Fibroblast of upper back skin (primary cell): ENCODE results near the gene PPP5C.
"Not testable (repeated sequence)": the region's sequence is repeated elsewhere in the genome, so short reads cannot be mapped to it uniquely, and the experiment has no call there.

Experiments used
- DNase-seq: peaks from one replicate; pipeline ENCODE4 v3.0.0-alpha.2; 2013

Gene PPP5C

DNA sequence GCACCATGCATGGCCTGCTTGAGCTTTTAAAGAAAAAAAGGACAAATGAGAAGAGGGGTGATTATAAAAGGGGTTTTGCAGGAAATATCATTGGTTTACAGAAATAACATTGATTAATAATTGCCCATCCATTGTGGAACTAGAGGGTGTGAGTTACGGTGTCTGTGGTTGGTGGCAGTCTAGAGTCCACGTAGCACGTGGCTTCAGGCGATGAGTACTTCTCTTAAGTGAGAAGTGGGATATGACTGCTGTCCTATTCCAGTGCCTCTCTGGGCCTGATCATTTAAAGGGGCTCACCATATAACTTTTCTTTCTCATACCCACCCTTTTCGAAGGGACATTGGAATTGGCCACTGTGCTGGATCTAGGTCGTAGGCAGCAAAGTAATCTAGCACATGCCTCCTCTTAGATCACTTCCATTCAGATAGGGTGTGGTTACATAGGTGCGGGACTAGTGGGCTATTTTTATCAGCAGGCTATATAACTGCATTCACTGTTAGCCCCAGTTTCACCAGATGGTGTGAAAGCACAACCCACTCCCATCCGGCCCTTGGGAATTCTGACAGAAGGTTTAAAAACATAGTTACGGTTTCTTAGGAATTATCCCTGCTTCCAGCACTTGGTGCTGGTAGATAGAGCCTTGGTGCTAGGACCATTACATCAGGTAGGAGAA is 19.9 kb downstream of the PPP5C start:
- DNase-seq: no peak

DNA sequence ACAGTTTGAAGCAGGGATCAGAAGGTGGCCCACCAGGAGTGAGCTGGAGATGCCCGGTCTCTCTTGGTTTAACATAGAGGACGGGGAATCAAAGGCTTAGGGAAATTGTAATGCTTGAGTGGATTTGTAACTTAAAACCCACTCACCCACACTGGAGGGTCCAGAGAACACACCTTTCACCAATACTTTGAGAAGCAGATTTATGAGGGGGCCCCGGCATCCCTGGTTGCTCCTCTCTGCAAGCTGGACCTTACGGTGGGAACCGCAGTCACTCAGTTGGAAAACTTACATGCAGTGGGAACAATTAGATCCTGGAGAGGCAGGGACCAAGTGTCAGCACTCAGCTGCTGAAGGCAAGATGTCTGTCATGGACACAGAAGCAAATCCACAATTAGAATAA is 20.5 kb downstream of the PPP5C start:
- DNase-seq: no peak

- no peak for DNase-seq
Observed at GRCh38 chr19:46368116-46368515, 21.2 kb downstream of the PPP5C start.

DNA sequence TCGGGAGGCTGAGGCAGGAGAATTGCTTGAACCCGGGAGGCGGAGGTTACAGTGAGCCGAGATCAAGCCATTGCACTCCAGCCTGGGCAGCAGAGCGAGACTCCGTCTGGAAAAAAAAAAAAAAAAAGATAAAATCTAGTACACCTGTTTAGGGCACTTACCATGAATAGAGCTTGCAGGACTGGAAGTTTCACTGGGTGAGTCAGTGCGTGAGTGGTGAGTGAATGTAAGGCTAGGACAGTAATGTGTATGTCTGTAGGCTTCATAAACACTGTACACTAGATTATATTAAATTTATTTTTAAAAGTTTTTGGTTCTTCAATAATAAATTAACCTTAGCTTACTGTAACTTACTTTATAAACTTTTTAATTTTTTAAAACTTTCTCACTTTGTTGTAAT is 22.9 kb downstream of the PPP5C start:
- no peak for DNase-seq

DNA sequence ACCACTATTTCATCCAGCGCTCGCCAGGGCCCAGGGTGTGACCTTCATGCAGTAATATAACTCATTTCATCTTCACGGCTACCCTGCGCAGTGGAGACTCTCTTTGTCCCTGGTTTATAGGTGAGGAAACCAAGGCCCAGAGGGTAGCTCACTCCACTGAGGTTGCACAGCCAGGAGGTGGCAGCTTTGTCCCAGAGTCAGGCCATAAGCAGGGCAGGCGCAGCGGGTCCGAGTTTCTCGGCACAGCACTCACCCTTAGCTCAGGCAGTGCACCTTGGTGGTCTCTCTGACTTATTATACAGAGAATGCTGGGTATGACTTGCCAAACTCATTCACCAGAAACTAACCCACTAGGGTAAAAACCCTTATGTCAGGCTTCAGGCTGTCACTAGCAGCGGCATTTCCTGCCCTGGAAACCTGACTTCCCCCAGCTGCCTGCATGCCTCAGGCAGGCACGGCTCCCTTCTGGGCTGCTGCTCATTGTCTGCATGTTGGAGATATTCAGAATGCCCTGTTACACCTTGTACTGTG is 24.5 kb downstream of the PPP5C start:
- DNase-seq: no peak

GRCh38 chr19:46372901-46373490 is 26.1 kb downstream of the PPP5C start:
- DNase-seq: peak; percentile 25

DNA sequence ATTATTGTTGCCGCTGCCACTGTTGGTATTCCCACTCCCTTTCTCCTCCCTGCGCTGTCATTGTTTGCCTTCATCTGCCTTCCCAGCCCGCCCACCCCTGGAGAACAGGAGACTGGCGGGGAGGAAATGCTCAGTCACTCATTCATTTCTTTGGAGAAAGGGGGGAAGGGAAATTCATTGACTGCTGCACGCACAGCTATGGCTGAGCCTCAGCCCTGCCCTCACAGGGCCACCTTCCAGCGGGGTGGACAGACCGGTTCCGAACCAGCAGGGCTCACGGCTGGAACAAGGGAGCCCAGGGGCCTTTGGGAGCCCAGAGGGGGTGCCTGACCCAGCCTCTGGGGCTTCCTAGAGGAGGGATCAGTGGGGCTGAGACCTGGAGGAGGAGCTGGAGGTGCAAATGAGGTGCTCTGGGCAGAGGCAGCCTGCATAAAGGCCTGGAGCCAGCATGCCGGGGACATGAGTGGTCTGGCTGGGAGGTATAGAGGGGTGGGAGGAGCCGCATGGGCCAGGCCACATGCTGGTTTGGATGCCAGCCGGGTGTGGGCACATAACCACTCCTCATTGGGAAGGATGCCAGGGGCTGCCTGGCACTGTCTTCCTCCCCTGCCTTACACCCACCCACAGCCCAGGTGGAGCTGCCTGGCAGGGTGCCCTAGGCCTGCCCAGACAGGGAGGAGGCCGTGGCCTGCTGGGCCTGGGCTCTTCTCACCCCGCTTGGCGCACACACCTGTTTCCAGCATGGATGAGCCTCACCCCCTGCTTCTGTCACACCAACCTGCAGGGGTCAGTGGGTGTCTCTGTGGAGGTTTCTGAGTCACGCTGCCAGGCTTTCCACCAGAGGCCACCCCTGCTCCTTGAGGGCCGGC is 26.8 kb downstream of the PPP5C start:
- DNase-seq: peak; percentile 61

GRCh38 chr19:46374536-46375475 is 27.9 kb downstream of the PPP5C start:
- no peak for DNase-seq

- not testable (repeated sequence) for DNase-seq
Observed at GRCh38 chr19:46375476-46376067, 28.7 kb downstream of the PPP5C start.

DNA sequence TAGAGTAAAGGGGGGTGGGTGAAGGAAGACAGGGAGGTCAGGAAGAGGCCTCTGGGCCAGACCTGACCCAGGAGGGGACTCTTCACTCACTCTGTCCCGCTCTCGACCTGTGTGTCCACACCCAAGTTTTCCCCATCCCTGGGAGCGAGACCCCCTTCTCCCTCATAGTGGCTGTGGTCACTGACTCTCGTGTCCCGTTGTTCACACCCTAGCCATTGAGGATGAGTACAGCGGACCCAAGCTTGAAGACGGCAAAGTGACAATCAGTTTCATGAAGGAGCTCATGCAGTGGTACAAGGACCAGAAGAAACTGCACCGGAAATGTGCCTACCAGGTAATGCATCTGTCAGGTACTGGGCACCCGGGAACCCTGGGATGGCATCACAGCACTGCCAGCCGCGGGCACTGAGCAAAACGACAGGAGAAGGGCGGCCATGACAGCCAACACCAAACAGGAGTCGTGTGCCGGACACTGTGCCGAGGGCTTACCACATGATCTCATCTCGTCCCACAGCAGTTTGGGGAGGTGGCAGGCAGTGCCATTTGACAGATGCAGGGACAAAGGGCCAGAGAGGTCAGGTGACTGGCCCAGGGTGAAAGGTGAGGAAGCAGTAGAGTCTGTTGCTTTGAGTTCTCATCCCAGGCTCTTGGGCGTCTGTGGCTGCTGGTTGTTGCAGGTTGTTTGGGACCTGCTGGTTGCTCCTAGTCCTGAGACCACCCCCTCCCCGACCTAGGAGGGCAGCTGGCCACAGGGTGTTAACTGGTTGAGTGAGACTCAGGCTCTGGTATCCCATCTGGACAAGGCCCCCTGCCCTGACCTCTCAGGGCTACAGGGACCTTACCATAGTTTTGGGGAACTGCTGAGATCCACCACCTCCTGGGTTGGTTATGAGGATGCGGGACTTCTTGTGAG is 29.6 kb downstream of the PPP5C start:
- no peak for DNase-seq

GRCh38 chr19:46378268-46378667 is 31.4 kb downstream of the PPP5C start:
- DNase-seq: peak; percentile 90

- no peak for DNase-seq
Observed at GRCh38 chr19:46380690-46381089, 33.8 kb downstream of the PPP5C start.

DNA sequence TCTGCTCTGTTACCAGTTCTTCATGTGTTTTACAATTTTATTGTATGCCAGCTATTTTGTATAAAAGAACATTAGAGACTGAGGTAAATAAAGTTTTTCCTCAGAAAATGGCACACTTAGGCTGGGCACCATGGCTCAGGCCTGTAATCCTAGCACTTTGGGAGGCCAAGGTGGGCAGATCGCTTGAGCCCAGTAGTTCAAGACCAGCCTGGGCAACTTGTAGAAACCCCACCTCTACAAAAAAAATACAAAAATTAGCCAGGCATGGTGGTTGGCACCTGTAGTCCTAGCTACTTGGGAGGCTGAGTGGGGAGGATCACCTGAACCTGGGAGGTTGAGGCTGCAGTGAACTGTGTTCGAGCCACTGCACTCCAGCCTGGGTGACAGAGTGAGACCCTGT is 34.5 kb downstream of the PPP5C start:
- no peak for DNase-seq

DNA sequence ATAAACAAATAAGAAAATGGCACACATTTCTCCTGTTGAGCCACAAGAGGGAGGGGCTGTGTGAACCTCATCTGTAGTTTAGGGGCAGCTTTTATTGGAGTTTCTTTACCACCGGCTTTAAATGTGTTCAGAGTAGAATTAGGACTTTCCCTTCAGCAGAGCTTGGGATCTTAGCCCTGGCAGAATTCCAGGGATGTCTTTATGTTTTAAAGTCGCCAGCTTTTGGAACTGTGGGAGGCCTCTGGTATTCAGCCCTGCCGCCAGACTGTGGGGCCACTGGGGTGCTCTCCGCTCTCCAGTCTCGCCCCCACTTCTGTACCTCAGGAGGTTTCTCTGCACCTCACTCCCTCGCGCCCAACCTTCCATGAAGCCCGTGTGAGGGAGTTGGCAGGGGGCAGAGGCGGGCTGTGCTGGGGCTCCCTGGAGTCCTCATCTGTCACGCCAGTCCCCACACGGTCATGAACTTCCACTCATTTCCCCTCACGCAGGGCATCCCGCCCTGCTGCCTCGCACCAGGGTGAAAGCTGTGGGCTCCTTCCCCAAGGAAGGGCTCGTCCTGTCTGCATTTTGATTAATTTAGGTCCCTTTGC is 35.0 kb downstream of the PPP5C start:
- DNase-seq: no peak

- no peak for DNase-seq
Observed at GRCh38 chr19:46383171-46383815, 36.4 kb downstream of the PPP5C start.

DNA sequence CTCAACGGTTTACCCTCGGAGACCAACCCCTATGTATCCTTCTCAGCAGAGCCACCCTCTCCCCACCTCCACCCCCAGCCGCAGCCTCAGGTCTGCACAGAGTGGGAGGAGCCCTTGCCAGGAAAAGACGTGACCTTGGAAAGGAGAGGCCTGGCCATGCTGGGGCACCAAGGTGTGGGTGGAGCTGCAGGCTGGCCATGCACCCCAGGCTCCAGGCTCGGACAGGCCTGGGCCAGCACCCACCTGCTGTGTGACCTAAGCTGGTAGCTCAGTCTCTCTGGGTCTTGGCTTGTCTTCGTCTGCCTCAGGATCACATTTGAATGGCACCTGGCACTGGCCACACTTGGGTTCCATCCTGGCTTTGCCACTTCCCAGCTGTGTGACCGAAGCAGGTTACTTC is 37.0 kb downstream of the PPP5C start:
- DNase-seq: no peak

DNA sequence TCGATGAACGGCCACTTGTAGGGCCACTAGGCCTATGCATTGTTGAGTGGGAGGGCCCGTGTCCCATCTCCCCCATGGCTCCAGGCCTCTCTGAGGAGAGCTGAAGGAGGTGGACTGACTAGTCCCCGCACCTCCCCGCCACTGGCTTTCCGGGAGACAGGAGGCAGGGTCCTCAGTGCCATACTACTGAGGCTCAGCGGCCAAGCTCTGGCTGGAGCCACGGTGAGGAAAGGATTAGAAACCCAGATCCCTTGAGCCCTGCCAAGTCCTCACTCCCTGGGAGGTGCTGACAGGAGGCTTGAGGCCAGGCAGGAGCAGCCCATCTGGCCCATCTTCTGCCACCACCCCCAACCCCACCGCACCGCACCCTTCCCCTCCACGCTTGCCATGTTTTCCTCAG is 37.5 kb downstream of the PPP5C start:
- no peak for DNase-seq

DNA sequence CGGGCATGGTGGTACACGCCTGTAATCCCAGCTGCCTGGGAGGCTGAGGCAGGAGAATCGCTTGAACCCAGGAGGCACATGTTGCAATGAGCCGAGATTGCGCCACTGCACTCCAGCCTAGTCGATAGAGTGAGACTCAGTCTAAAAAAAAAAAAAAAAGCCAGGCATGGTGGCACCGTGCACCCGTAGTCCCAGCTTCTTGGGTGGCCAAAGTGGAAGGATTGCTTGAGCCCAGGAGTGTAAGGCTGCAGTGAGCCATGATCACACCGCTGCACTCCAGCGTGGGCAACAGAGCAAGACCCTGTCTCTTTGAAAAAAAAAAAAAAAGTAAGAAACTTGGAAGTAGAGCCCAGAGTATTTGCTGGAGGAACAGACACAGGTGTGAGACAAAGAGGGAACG is 38.7 kb downstream of the PPP5C start:
- DNase-seq: no peak

DNA sequence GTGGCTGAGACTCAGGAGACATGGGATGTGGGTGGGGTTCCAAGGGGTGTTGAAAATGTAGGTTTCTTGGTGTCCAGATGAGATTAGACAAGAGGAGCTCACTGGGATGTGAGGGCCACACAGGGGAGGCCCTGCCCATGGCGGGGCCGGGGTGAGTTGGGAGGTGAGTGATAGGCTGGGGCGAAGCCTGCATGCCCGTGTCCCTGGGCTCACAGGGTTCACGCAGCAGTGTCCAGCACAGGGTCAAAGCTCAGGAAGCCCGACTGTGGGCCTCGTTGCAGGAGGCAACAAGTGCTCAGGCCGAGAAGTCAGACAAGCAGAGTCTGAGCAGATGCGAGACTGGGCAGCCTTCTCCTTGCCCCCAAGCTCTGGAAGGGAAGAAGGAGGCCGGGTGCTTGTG is 39.3 kb downstream of the PPP5C start:
- DNase-seq: no peak
